Endothelial cell of umbilical vein (primary cell): ENCODE measurements around the gene TEX55. TPM values are rescaled to one million over a fixed set of nuclear protein-coding genes. Genes with fewer than 3 reads are reported as not detected.

ENCODE experiments used
- BruUV-seq: library from RNA; stranded (reverse); fragments of 400-500 nt; replicated peaks from 2 replicates; lab custom pipeline; 2021; lab: Mats Ljungman, UMichigan
- CTCF ChIA-PET: fragments of 300-600, 350-600 bp; sonication (Branson Sonifier 250); formaldehyde crosslinking; loops from one replicate; lab custom pipeline; 2021; ENCODE audit warnings: antibody characterized with exemption, inconsistent platforms; lab: Charles Lee
- POLR2A ChIA-PET: fragments of 300-600, 350-600 bp; sonication (Branson Sonifier 250); formaldehyde crosslinking; loops from one replicate; lab custom pipeline; 2021; ENCODE audit warnings: antibody characterized with exemption, inconsistent platforms; lab: Charles Lee
- DNase-seq: peaks from one replicate; pipeline ENCODE4 v3.0.0-alpha.2; 2011; ENCODE audit warnings: low read depth, low spot score
- FAIRE-seq: peaks from 2 replicates; lab custom pipeline; 2011; peaks lifted over from hg19 to GRCh38; lab: Jason Lieb, UNC
- H2AFZ ChIP-seq: 2 replicates; pipeline ENCODE4 v1.6.0; 2012; ENCODE audit warnings: low read depth, low read length, control low read depth, inconsistent platforms
- H3K27ac ChIP-seq: 2 replicates; pipeline ENCODE4 v1.5.1; 2011; ENCODE audit warnings: low read depth, mild to moderate bottlenecking, control low read depth, low read length, moderate library complexity; ENCODE audit not compliant: insufficient read depth
- H3K27me3 ChIP-seq, 2 experiments: 2 replicates each; pipeline versions ENCODE4 v1.6.0 to v1.6.1; 2011; ENCODE audit warnings: low read length in 2 of 2, mixed read lengths in 1 of 2; ENCODE audit not compliant: control insufficient read depth in 2 of 2, insufficient read depth in 2 of 2
- H3K36me3 ChIP-seq, 2 experiments: 2 replicates in 1 of 2; 3 replicates in 1 of 2; pipeline ENCODE4 v1.5.1; 2011; ENCODE audit warnings: low read length in 2 of 2, mild to moderate bottlenecking in 1 of 2, moderate library complexity in 1 of 2; ENCODE audit not compliant: control insufficient read depth in 2 of 2, insufficient read depth in 2 of 2; ENCODE audit errors: extremely low read depth in 1 of 2
- H3K4me1 ChIP-seq: 3 replicates; pipeline ENCODE4 v1.5.1; 2011; ENCODE audit warnings: mild to moderate bottlenecking, low read length; ENCODE audit not compliant: control insufficient read depth, insufficient read depth; ENCODE audit errors: extremely low read depth
- H3K4me2 ChIP-seq: 2 replicates; pipeline ENCODE4 v1.6.1; 2011; ENCODE audit warnings: low read length, control low read depth, mixed read lengths; ENCODE audit not compliant: insufficient read depth
- H3K4me3 ChIP-seq, 3 experiments: fragments of 200-600 bp in 1 of 3; sonication (generic), shearing (Covaris generic) in 1 of 3; replicated peaks in 1 of 3; 2 replicates each; pipeline ENCODE4 v1.5.1; 2011 to 2016; ENCODE audit warnings: control low read depth in 3 of 3, low read length in 3 of 3, mild to moderate bottlenecking in 2 of 3, inconsistent platforms in 1 of 3, low read depth in 1 of 3, moderate library complexity in 1 of 3; ENCODE audit not compliant: insufficient read depth in 1 of 3
- H3K79me2 ChIP-seq: 2 replicates; pipeline ENCODE4 v1.6.0; 2012; ENCODE audit warnings: low read length, inconsistent platforms; ENCODE audit not compliant: control insufficient read depth, insufficient read depth
- H3K9ac ChIP-seq: replicated peaks from 2 replicates; pipeline ENCODE3; 2011; ENCODE audit warnings: low read length, control low read depth; ENCODE audit not compliant: insufficient read depth; ENCODE audit errors: extremely low read depth
- H3K9me1 ChIP-seq: replicated peaks from 3 replicates; pipeline ENCODE4 v1.6.0; 2011; ENCODE audit warnings: mild to moderate bottlenecking, low read length; ENCODE audit not compliant: control insufficient read depth, insufficient read depth; ENCODE audit errors: extremely low read depth
- H3K9me3 ChIP-seq: replicated peaks from 2 replicates; pipeline ENCODE4 v1.5.1; 2012; ENCODE audit warnings: low read length, inconsistent platforms; ENCODE audit not compliant: control insufficient read depth, insufficient read depth
- H4K20me1 ChIP-seq: replicated peaks from 2 replicates; pipeline ENCODE3; 2011; ENCODE audit warnings: mild to moderate bottlenecking, low read length; ENCODE audit not compliant: control insufficient read depth, insufficient read depth; ENCODE audit errors: extremely low read depth
- CTCF ChIP-seq, 2 donors: IDR thresholded peaks; 1 replicate in 1 of 2; 2 replicates in 1 of 2; pipeline ENCODE4 v1.5.1; 2011; ENCODE audit warnings: low read length in 2 of 2, mild to moderate bottlenecking in 2 of 2, moderate library complexity in 2 of 2, control low read depth in 1 of 2, inconsistent platforms in 1 of 2, low read depth in 1 of 2; ENCODE audit not compliant: insufficient read depth in 1 of 2; ENCODE audit errors: extremely low read depth in 1 of 2
- EZH2 ChIP-seq: IDR thresholded peaks from 2 replicates; pipeline ENCODE4 v1.6.1; 2012; ENCODE audit warnings: borderline replicate concordance, low read depth, mild to moderate bottlenecking, moderate library complexity, low read length, inconsistent platforms; ENCODE audit not compliant: severe bottlenecking
- FOS ChIP-seq: IDR thresholded peaks from 2 replicates; pipeline ENCODE4 v1.6.1; 2011; ENCODE audit warnings: mild to moderate bottlenecking, low read length, moderate library complexity, borderline replicate concordance; ENCODE audit not compliant: insufficient read depth
- GATA2 ChIP-seq: IDR thresholded peaks from 2 replicates; pipeline ENCODE4 v1.7.0; 2011; ENCODE audit warnings: low read depth, mild to moderate bottlenecking, moderate library complexity, mixed read lengths, low read length; ENCODE audit not compliant: insufficient read length, insufficient read depth
- JUN ChIP-seq: IDR thresholded peaks from 2 replicates; pipeline ENCODE4 v1.6.1; 2011; ENCODE audit warnings: borderline replicate concordance, low read depth; ENCODE audit not compliant: insufficient read length, insufficient read depth
- MAX ChIP-seq: IDR thresholded peaks from 2 replicates; pipeline ENCODE4 v1.6.1; 2011; ENCODE audit not compliant: insufficient read depth, insufficient read length
- MYC ChIP-seq: IDR thresholded peaks from one replicate; pipeline ENCODE4 v1.6.1; 2011; ENCODE audit warnings: mild to moderate bottlenecking, low read depth, low read length
- POLR2A ChIP-seq: IDR thresholded peaks from 2 replicates; pipeline ENCODE4 v1.6.1; 2012; ENCODE audit warnings: low read depth, mild to moderate bottlenecking, control low read depth, low read length
- POLR2AphosphoS5 ChIP-seq: IDR thresholded peaks from 2 replicates; pipeline ENCODE4 v1.6.1; 2012; ENCODE audit warnings: low read depth, mild to moderate bottlenecking, control low read depth, low read length, moderate library complexity; ENCODE audit not compliant: insufficient read depth
- dilution Hi-C: fragments of 300-500 bp; cut with MboI; formaldehyde crosslinking; loops from one replicate; pipeline ENCODE4 v1.15.0; 2019; ENCODE audit warnings: low sequenced_read_pairs; ENCODE audit not compliant: extremely low pct_ligation_motif_present
- intact Hi-C: fragments of 100-400 bp; cut with micrococcal nuclease; formaldehyde crosslinking; loops from one replicate; pipeline ENCODE4 v1.10.0; 2022
- polyA plus RNA-seq, 4 experiments: library from polyadenylated mRNA; depleted of rRNA in 3 of 4; stranded (reverse) in 3 of 4; unstranded in 1 of 4; fragments of >200 nt; gene quantifications; 2 replicates each; pipeline versions ENCODE4 v1.2.1 to v1.2.3, GENCODE V29; 2011 to 2012; ENCODE audit warnings: missing spikeins in 1 of 4
- total RNA-seq: library from RNA; stranded (reverse); gene quantifications from 2 replicates; pipeline ENCODE4 v1.2.3, GENCODE V29; 2021

The TEX55 gene
- total and polyA plus RNA-seq, 2 donors (not counting 3 experiments of a cell fraction or from before 2014, with no cell fraction given) = not detected

GRCh38 chr3:119170821-119171220 is 24.9 kb downstream of the TEX55 start:
- H3K4me2 ChIP-seq = no peak overlapping the region
- POLR2A ChIA-PET = no interaction called here
- DNase-seq = no peak
- H3K79me2 ChIP-seq = no peaks in the 10 kb centered on the region
- BruUV-seq = no TSS peak
- H3K27me3 ChIP-seq = peaks cover 6 to 11% of the 10 kb centered on the region in 2 experiments
- no peaks in the 10 kb centered on the region for H3K4me1 ChIP-seq
- no peaks in the 10 kb centered on the region for H3K36me3 ChIP-seq
- CTCF ChIA-PET = no interaction called here
- no peaks in the 10 kb centered on the region for H4K20me1 ChIP-seq
- intact Hi-C loops = no loop called here
- no peaks in the 10 kb centered on the region for H3K9me1 ChIP-seq
- FAIRE-seq = no peak
- H3K9ac ChIP-seq = no peak overlapping the region
- no peak overlapping the region for H2AFZ ChIP-seq
- dilution Hi-C loops = no loop called here
- no peak overlapping the region for H3K27ac ChIP-seq
- no peaks in the 10 kb centered on the region for H3K9me3 ChIP-seq
- TF ChIP-seq MAX (no peak), FOS (no peak)
- no peak overlapping the region for H3K4me3 ChIP-seq

GRCh38 chr3:119173325-119173724 is 27.4 kb downstream of the TEX55 start, which contains the start of gene UPK1B:
Gene UPK1B, plus strand, starts transcription at chr3:119173598. Its CDS starts 13,144 bp downstream, at chr3:119186742.
- BruUV-seq = no TSS peak
- TF ChIP-seq CTCF (IDR thresholded peaks at IDR 0.05; ENCODE audit: extremely low read depth in 1 of 2, insufficient read depth in 1 of 2, low read depth in 1 of 2, low read length in 2 of 2) (no peak), GATA2 (no peak), MYC (no peak), POLR2AphosphoS5 (no peak), MAX (no peak), EZH2 (no peak), POLR2A (no peak), JUN (no peak), FOS (no peak)
- FAIRE-seq (no peak), DNase-seq (no peak)
- ChIA-PET POLR2A (no interaction called here), CTCF (interaction anchor here (1.0 kb wide), 1 partner anchor 12 kb away, joined by 3 read pairs; no protein-coding TSS in a partner anchor)
- Histone ChIP-seq H3K27me3 (peaks cover 10 to 11% of the 10 kb centered on the region in 2 experiments), H2AFZ (no peak within 1 kb of the TSS), H3K36me3 (no peaks in the 10 kb centered on the region), H3K4me1 (no peaks in the 10 kb centered on the region), H3K9ac (no peak within 1 kb of the TSS), H3K4me2 (no peak within 1 kb of the TSS), H3K27ac (no peak within 1 kb of the TSS), H3K4me3 (no peak within 1 kb of the TSS), H3K79me2 (no peaks in the 10 kb centered on the region), H3K9me1 (no peaks in the 10 kb centered on the region), H4K20me1 (no peaks in the 10 kb centered on the region), H3K9me3 (no peaks in the 10 kb centered on the region)
- dilution Hi-C loops (no loop called here), intact Hi-C loops (no loop called here)
